CD4-positive, alpha-beta T cell treated with Interleukin-17A for 1 hour (primary cell): ENCODE data around the gene DAB2IP.
"Not testable (repeated sequence)": the region's sequence is repeated elsewhere in the genome, so short reads cannot be mapped to it uniquely, and the experiment has no call there.

Experiments used
- DNase-seq: peaks from one replicate; pipeline ENCODE4 v3.0.0-alpha.2; 2020

The DAB2IP gene

GRCh38 chr9:121651295-121652020 is at the start of gene DAB2IP:
Gene DAB2IP (plus strand): TSS chr9:121651634. CDS start chr9:121651776, 142 bp downstream.
- DNase-seq = no peak

GRCh38 chr9:121603028-121603427 is 48.4 kb upstream of the DAB2IP start:
- no peak for DNase-seq

DNA sequence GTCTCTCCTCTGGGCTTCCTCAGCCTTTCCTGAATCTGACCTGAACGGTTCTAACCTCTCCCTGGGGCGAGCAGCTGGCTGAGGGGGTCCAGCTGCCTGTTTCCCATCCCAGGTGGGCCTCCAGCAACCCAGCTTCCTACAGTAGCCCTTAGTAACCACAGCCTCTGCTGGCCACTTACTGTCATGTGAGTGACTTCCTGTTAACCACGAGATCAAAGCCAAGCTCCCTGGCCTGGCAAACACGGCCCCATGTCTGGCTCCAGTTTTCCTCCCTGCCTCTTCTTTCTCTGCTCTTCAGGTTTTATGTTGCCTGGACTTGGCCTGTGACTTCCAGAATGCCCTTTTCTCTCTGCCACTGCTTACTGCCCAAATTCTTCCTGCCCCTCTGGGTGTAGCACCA is 47.2 kb upstream of the DAB2IP start:
- DNase-seq = no peak

DNA sequence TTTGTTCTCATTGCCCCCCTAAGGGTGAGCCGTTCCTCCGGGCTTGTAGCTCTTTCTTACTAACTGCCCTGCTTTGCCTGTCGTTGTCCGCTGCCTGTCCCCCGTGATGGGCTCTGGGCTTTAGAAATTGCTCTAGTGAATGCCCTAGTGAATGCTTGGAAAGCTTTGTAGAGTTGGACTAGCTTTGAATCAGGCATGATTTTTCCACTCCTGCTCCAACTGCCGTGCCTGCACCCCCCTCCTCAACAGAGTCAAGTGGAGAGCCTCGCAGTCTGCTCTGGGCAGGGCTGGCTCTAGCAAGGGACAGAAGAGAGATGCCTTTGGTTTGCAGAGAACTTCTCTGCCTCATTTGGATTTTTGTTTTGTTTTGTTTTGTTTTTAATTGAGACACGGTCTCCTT is 46.8 kb upstream of the DAB2IP start:
- DNase-seq = no peak

DNA sequence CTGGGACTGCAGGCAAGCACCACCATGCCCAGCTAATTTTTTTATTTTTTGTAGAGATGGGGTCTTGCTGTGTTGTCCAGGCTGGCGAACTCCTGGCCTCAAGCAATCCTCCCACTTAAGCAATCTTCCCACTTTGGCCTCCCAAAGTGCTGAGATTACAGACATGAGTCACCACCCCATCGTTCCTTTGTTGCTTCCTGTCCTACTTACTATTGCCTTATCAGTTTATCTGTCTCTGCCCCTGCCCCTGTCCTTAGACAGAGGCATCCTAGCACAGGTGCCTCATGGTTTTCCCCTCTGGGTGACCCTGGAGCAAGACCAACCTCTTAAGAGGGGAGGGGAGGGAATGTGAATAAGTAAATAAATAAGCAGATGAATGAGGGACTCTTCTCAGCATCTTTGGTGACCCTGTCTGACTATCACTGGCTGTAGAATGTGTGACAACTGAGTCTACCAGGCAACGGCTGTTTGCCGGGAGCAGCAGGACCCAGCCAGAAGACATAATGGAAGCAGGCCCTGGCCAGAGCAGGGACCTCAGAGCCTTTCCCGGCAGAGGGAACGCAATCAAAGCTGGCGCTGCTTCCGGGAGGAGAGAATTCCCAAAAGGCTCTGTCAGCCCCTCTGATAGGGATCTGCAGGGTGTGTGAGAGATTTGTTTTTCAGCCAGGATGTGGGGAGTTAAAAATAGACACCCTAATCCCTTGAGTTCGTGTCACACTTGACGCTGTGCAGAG is 43.8 kb upstream of the DAB2IP start:
- no peak for DNase-seq

- no peak for DNase-seq
Measured at GRCh38 chr9:121608168-121608853, 43.1 kb upstream of the DAB2IP start.

DNA sequence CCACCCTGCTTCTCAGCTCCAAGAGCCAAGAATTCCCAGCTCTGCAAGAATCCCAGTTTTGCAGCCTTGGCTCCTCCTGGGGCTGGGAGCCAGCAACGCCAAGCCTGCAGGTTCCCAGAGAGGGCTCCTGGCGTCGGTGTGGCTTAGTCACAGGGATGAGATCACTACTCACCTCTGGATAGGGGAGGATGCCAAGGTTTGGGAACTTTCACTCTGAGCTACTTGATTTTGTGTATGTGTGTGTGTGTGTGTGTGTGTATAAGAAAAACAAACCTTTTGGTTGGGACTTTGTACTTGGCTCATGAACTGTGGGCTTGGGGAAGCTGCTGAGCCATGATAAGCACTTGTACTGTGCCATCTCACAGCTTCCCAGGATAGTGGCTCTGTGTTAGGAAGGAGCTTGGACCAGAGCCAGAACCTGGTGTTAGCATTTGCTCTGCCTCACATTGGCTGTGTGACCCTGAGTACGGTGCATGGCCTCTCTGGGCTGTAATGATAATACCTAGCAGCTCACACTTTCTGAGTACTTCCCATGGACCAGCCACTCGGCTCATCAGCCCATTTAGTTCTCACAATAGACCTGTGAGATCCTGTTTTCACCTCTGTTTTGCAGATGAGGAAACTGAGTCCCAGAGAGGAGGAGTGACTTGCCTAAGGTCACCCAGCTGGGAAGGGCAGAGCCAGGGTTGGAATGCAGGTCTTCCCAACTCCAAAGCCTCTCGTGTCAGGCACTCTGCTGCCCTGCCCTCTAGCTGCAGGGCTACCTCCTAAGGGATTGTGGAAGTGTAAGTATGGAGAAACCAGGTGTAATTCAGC is 41.4 kb upstream of the DAB2IP start:
- DNase-seq = no peak

GRCh38 chr9:121610638-121610953 is 40.8 kb upstream of the DAB2IP start:
- DNase-seq = no peak

DNA sequence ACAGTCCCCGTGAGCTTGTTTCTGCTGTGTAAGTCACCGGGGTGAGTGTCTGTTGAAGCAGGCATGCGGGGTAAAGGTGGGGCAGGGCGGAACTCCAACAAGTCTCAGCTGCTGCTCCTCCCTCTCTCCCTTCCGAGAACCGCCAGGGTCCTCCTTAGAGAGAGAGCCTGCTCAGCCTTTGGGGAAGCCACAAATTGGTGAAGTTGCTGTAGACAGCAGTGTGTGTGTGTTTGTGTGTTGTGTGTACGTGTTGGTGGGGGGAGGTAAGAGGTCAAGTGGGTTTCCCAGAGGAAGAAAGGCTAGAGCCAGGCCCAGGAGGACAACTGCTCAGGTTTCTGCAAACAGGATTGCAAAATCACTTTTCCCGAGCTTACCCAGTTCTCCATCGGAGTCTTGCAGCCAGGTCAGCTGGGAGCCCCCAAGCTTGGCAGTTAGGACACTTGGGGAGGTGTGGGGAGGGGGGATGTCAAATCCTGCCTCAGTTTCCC is 38.9 kb upstream of the DAB2IP start:
- no peak for DNase-seq

- DNase-seq = no peak
Measured at GRCh38 chr9:121613009-121613752, 38.3 kb upstream of the DAB2IP start.

DNA sequence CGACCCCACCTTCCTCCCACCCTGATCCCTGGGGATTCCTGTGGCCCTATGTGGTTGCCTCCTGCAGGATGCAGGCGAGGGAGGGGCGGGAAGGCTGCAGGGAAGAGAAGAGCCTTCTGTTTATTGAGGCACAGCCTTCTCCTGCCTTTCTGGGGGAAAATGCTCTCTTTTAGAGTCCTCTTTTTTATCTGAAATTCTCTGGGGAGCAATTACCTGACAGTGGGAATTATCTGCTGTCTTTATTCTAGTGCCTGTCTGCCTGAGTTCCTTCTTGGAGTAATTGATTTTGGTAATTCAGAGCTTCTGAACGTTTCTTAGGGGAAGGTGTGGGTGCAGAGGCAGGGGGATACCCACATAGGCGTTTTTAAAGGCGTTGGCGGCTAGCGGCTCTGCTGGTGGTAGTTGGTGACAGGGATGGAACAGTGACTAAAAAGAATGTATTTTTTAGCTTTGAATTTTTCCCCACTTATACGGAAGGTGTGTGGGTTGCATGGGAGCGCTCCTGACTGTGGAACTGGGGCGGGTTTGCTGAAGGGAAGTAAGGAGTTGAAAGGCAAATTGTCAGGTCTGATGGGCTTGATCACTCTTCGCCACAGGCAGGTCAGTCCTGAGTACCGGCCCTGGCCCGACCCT is 35.2 kb upstream of the DAB2IP start:
- DNase-seq = no peak

- DNase-seq = no peak
Measured at GRCh38 chr9:121618504-121618903, 32.9 kb upstream of the DAB2IP start.

DNA sequence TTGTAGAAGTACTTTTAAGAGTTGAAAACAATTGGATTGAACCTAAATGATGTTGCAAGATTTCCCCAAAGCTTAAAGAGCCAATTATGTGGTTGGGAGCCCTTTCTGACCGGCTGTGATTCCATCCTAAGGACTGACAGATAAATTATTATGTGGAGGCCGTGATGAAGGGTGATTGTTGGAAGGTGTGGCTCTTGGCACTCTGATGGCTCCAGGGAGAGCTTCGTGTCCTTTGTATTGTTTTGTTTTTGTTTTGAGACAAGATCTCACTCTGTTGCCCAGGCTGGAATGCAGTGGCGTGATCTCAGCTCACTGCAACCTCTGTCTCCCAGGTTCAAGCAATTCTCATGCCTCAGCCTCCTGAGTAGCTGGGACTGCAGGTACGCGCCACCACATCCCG is 32.5 kb upstream of the DAB2IP start:
- DNase-seq = not testable (repeated sequence)

DNA sequence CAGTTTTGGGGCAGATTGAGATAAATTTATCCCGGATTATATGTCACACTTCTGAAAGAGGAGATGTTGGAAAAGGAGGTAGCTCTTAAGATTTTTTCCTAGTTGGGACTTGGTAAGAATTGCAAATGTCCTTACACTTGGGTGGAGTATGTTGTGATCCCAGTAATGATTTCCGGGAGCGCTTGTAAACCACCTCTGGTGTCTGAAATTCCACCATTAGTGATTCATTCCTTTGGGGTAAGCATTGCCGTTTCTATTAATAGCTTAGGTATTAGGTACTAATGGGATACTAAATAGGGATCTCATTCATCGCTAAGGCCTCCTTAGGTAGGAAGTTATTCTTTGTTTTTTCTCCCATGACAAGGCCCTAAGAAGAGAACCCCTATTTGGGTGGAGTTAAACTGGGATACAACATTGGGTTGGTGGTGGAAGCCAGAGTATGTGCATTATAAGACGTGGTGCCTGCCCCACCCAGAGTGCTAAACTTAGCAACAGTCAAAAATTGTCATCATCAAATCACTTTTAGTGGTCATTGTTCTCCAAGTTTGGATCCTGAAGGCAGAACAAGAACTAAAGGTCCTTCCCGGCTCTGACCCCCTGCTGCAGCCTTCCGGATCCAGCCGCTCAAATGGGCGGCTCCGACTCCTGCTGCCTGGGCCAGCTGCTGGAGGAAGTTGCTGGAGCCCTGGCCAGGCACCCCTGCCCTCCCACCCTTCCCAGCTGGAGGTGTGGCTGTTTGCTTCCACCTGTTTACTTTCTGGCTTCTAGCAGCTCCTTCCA is 31.7 kb upstream of the DAB2IP start:
- DNase-seq = no peak

GRCh38 chr9:121620325-121620673 is 31.1 kb upstream of the DAB2IP start:
- DNase-seq = no peak

DNA sequence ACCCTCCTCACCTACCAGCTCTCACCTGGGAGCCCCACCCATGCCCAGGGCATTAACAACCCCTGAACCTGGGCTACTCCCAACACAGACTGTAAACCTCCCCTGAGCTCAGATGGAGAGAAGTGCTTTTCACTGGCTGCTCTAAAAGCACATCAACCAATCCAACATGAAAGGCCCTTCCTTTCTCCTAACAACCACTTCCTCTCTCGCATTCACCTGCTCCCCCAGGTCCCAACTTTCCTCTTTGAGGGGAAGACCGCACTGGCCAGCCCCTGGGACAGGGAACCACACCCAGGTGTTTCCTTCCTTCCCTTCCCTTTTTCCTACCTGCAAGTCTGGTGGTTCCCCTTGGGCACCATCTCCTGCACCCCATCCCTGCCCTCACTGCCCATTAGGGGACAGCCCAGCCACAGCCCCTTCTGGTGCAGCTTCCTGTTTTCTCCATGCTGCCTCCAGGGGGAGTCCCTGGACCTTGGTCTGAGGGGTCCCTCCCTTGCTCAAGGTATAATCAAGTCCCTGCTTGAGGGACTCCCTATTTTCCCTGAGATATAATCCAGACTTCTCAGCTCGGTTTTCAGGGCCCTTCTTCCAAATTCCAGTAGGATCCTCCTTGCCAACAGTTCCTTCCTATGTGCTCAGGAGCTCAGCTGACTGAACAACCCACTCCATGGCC is 30.5 kb upstream of the DAB2IP start:
- DNase-seq = no peak

- DNase-seq = no peak
Measured at GRCh38 chr9:121622387-121623203, 28.8 kb upstream of the DAB2IP start.

GRCh38 chr9:121623430-121623829 is 28.0 kb upstream of the DAB2IP start:
- DNase-seq = not testable (repeated sequence)

- no peak for DNase-seq
Measured at GRCh38 chr9:121625590-121625989, 25.8 kb upstream of the DAB2IP start.

GRCh38 chr9:121626012-121626411 is 25.4 kb upstream of the DAB2IP start:
- DNase-seq = no peak
